Panc1 (cell line): ENCODE results near the gene NKG7. TPM values are rescaled to one million over a fixed set of nuclear protein-coding genes. Genes with fewer than 3 reads are reported as not detected.

ENCODE experiments used
- ATAC-seq: fragments of 200-7000 bp; cut with Tn5 transposase; 2 replicates; pipeline ENCODE4 v1.9.1; 2020; ENCODE audit warnings: mild to moderate bottlenecking, moderate library complexity
- BruUV-seq: library from RNA; stranded (reverse); fragments of 400-500 nt; replicated peaks from 2 replicates; lab custom pipeline; 2021; lab: Mats Ljungman, UMichigan
- CTCF ChIA-PET: fragments of 300-600 bp; sonication (Branson Sonifier 250); formaldehyde crosslinking; loops from one replicate; lab custom pipeline; 2022; ENCODE audit warnings: antibody characterized with exemption; lab: Charles Lee
- POLR2A ChIA-PET: fragments of 300-600 bp; sonication (Branson Sonifier 250); formaldehyde crosslinking; loops from one replicate; lab custom pipeline; 2022; ENCODE audit warnings: antibody characterized with exemption; lab: Charles Lee
- DNase-seq: peaks from one replicate; pipeline ENCODE4 v3.0.0-alpha.2; 2010; ENCODE audit warnings: low read depth, low spot score
- H3K27ac ChIP-seq: 2 replicates; pipeline ENCODE4 v1.5.1; 2011; ENCODE audit warnings: mild to moderate bottlenecking, low read length, inconsistent platforms
- H3K27me3 ChIP-seq: fragments of 200-500 bp; sonication (Bioruptor generic); 2 replicates; pipeline ENCODE4 v1.6.0; 2014; ENCODE audit warnings: low read length, inconsistent platforms; ENCODE audit not compliant: control insufficient read depth, insufficient read depth
- H3K36me3 ChIP-seq: fragments of 200-500 bp; sonication (Bioruptor generic); 2 replicates; pipeline ENCODE4 v1.5.1; 2014; ENCODE audit warnings: inconsistent platforms, mild to moderate bottlenecking, low read length, moderate library complexity; ENCODE audit not compliant: control insufficient read depth, insufficient read depth
- H3K4me1 ChIP-seq: 2 replicates; pipeline ENCODE4 v1.5.1; 2011; ENCODE audit warnings: inconsistent platforms, mild to moderate bottlenecking, low read length, moderate library complexity; ENCODE audit not compliant: control insufficient read depth, insufficient read depth
- H3K4me3 ChIP-seq, 2 experiments: 2 replicates each; pipeline ENCODE4 v1.5.1; 2011 to 2012; ENCODE audit warnings: low read depth in 2 of 2, low read length in 2 of 2, mild to moderate bottlenecking in 2 of 2, inconsistent platforms in 1 of 2, moderate library complexity in 1 of 2
- H3K9me3 ChIP-seq: fragments of 200-500 bp; sonication (Bioruptor generic); 2 replicates; pipeline ENCODE4 v1.5.1; 2014; ENCODE audit warnings: low read depth, mild to moderate bottlenecking, inconsistent platforms, low read length, moderate library complexity; ENCODE audit not compliant: control insufficient read depth, insufficient read depth
- CTCF ChIP-seq: fragments of 450-650 bp; IDR thresholded peaks from 2 replicates; pipeline ENCODE4 v1.5.1; 2017; ENCODE audit warnings: mild to moderate bottlenecking
- POLR2AphosphoS5 ChIP-seq: IDR thresholded peaks from 2 replicates; pipeline ENCODE4 v1.6.1; 2012; ENCODE audit warnings: mild to moderate bottlenecking, low read depth, low read length, moderate library complexity
- SIN3A ChIP-seq: IDR thresholded peaks from 2 replicates; pipeline ENCODE4 v1.6.1; 2012; ENCODE audit warnings: low read depth, mild to moderate bottlenecking, low read length, moderate library complexity, borderline replicate concordance; ENCODE audit not compliant: insufficient read depth
- TCF7L2 ChIP-seq: IDR thresholded peaks from 2 replicates; pipeline ENCODE4 v1.6.1; 2011; ENCODE audit warnings: mild to moderate bottlenecking, low read depth, low read length, inconsistent platforms
- in situ Hi-C: cut with HindIII; loops from 2 replicates; pipeline ENCODE4 v1.10.0; 2016; ENCODE audit warnings: low sequenced_read_pairs, low pct_unique_long_range_greater_than_20kb
- intact Hi-C: fragments of 100-400 bp; cut with micrococcal nuclease; formaldehyde crosslinking; loops from one replicate; pipeline ENCODE4 v1.10.0; 2022; ENCODE audit not compliant: unreplicated experiment
- total RNA-seq: library from RNA; stranded (reverse); gene quantifications from one replicate; pipeline ENCODE4 v1.2.1, GENCODE V29; 2021; ENCODE audit not compliant: unreplicated experiment
- TF ChIP-seq, protein P1 (sequence below), 2 experiments: IDR thresholded peaks; 2 replicates each; pipeline ENCODE4 v1.6.1; 2011 to 2012; ENCODE audit warnings: low read depth in 2 of 2, control low read depth in 1 of 2, low read length in 1 of 2, mild to moderate bottlenecking in 1 of 2, moderate library complexity in 1 of 2; ENCODE audit not compliant: insufficient read depth in 1 of 2

NKG7 gene
- total RNA-seq, 1 experiment from 2014 or later = 0.23 TPM

- TSS peak; percentile 96 for BruUV-seq
- Histone ChIP-seq H3K27ac (peak within 1 kb of the TSS; percentile 95), H3K4me1 (peaks cover 13% of the 10 kb centered on the region), H3K4me3 (peak within 1 kb of the TSS; percentile 77 to 83), H3K36me3 (peaks cover 8% of the 10 kb centered on the region; the same call in 1 of the 2 replicates), H3K9me3 (no peaks in the 10 kb centered on the region), H3K27me3 (no peaks in the 10 kb centered on the region)
- DNase-seq (no peak), ATAC-seq (no peak)
- ChIA-PET CTCF (no interaction called here), POLR2A (interaction anchor here (0.6 kb wide), 1 partner anchor 77 kb away, joined by 3 read pairs; no protein-coding TSS in a partner anchor)
- in situ Hi-C loops = no loop called here
- intact Hi-C loops = no loop called here
- TF ChIP-seq, protein P1, sequence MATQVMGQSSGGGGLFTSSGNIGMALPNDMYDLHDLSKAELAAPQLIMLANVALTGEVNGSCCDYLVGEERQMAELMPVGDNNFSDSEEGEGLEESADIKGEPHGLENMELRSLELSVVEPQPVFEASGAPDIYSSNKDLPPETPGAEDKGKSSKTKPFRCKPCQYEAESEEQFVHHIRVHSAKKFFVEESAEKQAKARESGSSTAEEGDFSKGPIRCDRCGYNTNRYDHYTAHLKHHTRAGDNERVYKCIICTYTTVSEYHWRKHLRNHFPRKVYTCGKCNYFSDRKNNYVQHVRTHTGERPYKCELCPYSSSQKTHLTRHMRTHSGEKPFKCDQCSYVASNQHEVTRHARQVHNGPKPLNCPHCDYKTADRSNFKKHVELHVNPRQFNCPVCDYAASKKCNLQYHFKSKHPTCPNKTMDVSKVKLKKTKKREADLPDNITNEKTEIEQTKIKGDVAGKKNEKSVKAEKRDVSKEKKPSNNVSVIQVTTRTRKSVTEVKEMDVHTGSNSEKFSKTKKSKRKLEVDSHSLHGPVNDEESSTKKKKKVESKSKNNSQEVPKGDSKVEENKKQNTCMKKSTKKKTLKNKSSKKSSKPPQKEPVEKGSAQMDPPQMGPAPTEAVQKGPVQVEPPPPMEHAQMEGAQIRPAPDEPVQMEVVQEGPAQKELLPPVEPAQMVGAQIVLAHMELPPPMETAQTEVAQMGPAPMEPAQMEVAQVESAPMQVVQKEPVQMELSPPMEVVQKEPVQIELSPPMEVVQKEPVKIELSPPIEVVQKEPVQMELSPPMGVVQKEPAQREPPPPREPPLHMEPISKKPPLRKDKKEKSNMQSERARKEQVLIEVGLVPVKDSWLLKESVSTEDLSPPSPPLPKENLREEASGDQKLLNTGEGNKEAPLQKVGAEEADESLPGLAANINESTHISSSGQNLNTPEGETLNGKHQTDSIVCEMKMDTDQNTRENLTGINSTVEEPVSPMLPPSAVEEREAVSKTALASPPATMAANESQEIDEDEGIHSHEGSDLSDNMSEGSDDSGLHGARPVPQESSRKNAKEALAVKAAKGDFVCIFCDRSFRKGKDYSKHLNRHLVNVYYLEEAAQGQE (IDR thresholded peaks at IDR 0.05; ENCODE audit: insufficient read depth in 1 of 2, low read depth in 2 of 2, low read length in 1 of 2) = no peak
- TF ChIP-seq TCF7L2 = no peak
- no peak for TF ChIP-seq SIN3A
- no peak for TF ChIP-seq POLR2AphosphoS5
- no peak for TF ChIP-seq CTCF
Observed at GRCh38 chr19:51365965-51366388, 6.5 kb downstream of the NKG7 start, which contains the start of gene ETFB. TSS of gene ETFB (minus strand) at chr19:51366388. CDS start at chr19:51366326, 62 bp downstream.

- TF ChIP-seq, protein P1 (IDR thresholded peaks at IDR 0.05; ENCODE audit: insufficient read depth in 1 of 2, low read depth in 2 of 2, low read length in 1 of 2) = no peak
- TF ChIP-seq CTCF (no peak), POLR2AphosphoS5 (no peak), TCF7L2 (no peak), SIN3A (no peak)
- ATAC-seq (no peak), DNase-seq (no peak)
- Histone ChIP-seq H3K27ac (peak overlapping the region; percentile 95), H3K4me3 (peak overlapping the region; percentile 77 to 83), H3K36me3 (peaks cover 8% of the 10 kb centered on the region; the same call in 1 of the 2 replicates), H3K4me1 (peaks cover 13% of the 10 kb centered on the region), H3K27me3 (no peaks in the 10 kb centered on the region), H3K9me3 (no peaks in the 10 kb centered on the region)
- intact Hi-C loops (no loop called here), in situ Hi-C loops (no loop called here)
- no TSS peak for BruUV-seq
- ChIA-PET POLR2A (interaction anchor here (0.6 kb wide), 1 partner anchor 77 kb away, joined by 3 read pairs; no protein-coding TSS in a partner anchor), CTCF (no interaction called here)
Observed at GRCh38 chr19:51365211-51365964, 7.1 kb downstream of the NKG7 start.
